Smooth muscle cell (in vitro differentiated cells): Measurements from ENCODE around the gene CELF4. TPM values are rescaled to one million over a fixed set of nuclear protein-coding genes. Genes with fewer than 3 reads are reported as not detected.

ENCODE experiments used
- DNase-seq: peaks from one replicate; lab custom pipeline; 2025; ENCODE audit not compliant: unreplicated experiment; lab: John Stamatoyannopoulos, UW
- H2AFZ ChIP-seq: fragments of 200-600 bp; sonication (generic); 2 replicates; pipeline ENCODE4 v1.6.0; 2016; ENCODE audit warnings: antibody characterized with exemption, low read depth, mild to moderate bottlenecking
- H3F3A ChIP-seq: fragments of 200-600 bp; sonication (generic); 2 replicates; pipeline ENCODE4 v1.6.0; 2017; ENCODE audit warnings: antibody characterized with exemption, low read depth
- H3K27ac ChIP-seq: fragments of 200-600 bp; sonication (generic); 2 replicates; pipeline ENCODE4 v1.5.1; 2016; ENCODE audit warnings: low read depth, mild to moderate bottlenecking
- H3K27me3 ChIP-seq: fragments of 200-600 bp; sonication (generic); 2 replicates; pipeline ENCODE4 v1.6.1; 2016; ENCODE audit warnings: low read depth, mild to moderate bottlenecking
- H3K36me3 ChIP-seq: fragments of 200-600 bp; sonication (generic); 2 replicates; pipeline ENCODE4 v1.5.1; 2016; ENCODE audit warnings: low read depth
- H3K4me1 ChIP-seq: fragments of 200-600 bp; sonication (generic); 2 replicates; pipeline ENCODE4 v1.5.1; 2016; ENCODE audit warnings: low read depth
- H3K4me2 ChIP-seq: fragments of 200-600 bp; sonication (generic); 2 replicates; pipeline ENCODE4 v1.6.0; 2016; ENCODE audit warnings: mild to moderate bottlenecking
- H3K4me3 ChIP-seq: fragments of 200-600 bp; sonication (generic); 2 replicates; pipeline ENCODE4 v1.5.1; 2016; ENCODE audit warnings: mild to moderate bottlenecking
- H3K79me2 ChIP-seq: fragments of 200-600 bp; sonication (generic); 2 replicates; pipeline ENCODE4 v1.6.0; 2016; ENCODE audit warnings: low read depth, mild to moderate bottlenecking
- H3K9ac ChIP-seq: fragments of 200-600 bp; sonication (generic); 2 replicates; pipeline ENCODE4 v1.6.0; 2016; ENCODE audit warnings: low read depth
- H3K9me3 ChIP-seq: fragments of 200-600 bp; sonication (generic); replicated peaks from 2 replicates; pipeline ENCODE4 v1.5.1; 2016; ENCODE audit warnings: low read depth
- H4K20me1 ChIP-seq: fragments of 200-600 bp; sonication (generic); 2 replicates; pipeline ENCODE4 v1.6.0; 2016; ENCODE audit warnings: low read depth
- CTCF ChIP-seq: fragments of 200-600 bp; sonication (generic); IDR thresholded peaks from 2 replicates; pipeline ENCODE4 v1.5.1; 2017; ENCODE audit warnings: borderline replicate concordance, mild to moderate bottlenecking, antibody characterized with exemption; ENCODE audit not compliant: insufficient read depth, poor library complexity, severe bottlenecking
- WGBS: methylation state at CpG from one replicate; pipeline ENCODE4 v1.1.7; 2016; ENCODE audit warnings: low lambda C conversion rate; 5-methylcytosine and 5-hydroxymethylcytosine counted together
- polyA plus RNA-seq: library from polyadenylated mRNA; unstranded; fragments of >200 nt; fragmentation: Nextera tagmentation; extraction: Ambion mirVana; gene quantifications from 2 replicates; pipeline ENCODE4 v1.2.1, GENCODE V29; 2016
- total RNA-seq: library from RNA; depleted of rRNA; stranded (reverse); fragments of >200 nt; gene quantifications from 2 replicates; pipeline ENCODE4 v1.2.3, GENCODE V29; 2014

CELF4 gene
- total and polyA plus RNA-seq, 2 experiments from 2014 or later: 0.40 TPM; not detected in 1

- no peak overlapping the region for H3K27ac ChIP-seq
- TF ChIP-seq CTCF: no peak
- WGBS: 83% methylated on average over 5 of the region's 5 CpGs
- no peak overlapping the region for H2AFZ ChIP-seq
- no peak overlapping the region for H3K4me3 ChIP-seq
- no peaks in the 10 kb centered on the region for H4K20me1 ChIP-seq
- no peak for DNase-seq
- no peaks in the 10 kb centered on the region for H3K9me3 ChIP-seq
- H3K4me1 ChIP-seq: peaks cover 4% of the 10 kb centered on the region
- H3K27me3 ChIP-seq: peaks cover 75% of the 10 kb centered on the region
- H3F3A ChIP-seq: no peaks in the 10 kb centered on the region
- no peak overlapping the region for H3K9ac ChIP-seq
- H3K79me2 ChIP-seq: no peaks in the 10 kb centered on the region
- no peaks in the 10 kb centered on the region for H3K36me3 ChIP-seq
- H3K4me2 ChIP-seq: no peak overlapping the region
Measured at GRCh38 chr18:37486848-37487247, 78.8 kb downstream of the CELF4 start.

- H3K4me2 ChIP-seq: peak overlapping the region; percentile 84
- no peaks in the 10 kb centered on the region for H3K36me3 ChIP-seq
- H3K4me3 ChIP-seq: peak overlapping the region; percentile 34
- no peaks in the 10 kb centered on the region for H3F3A ChIP-seq
- no peaks in the 10 kb centered on the region for H3K79me2 ChIP-seq
- peak; percentile 40 for TF ChIP-seq CTCF
- H3K27ac ChIP-seq: no peak overlapping the region
- WGBS: 2% methylated on average over 40 of the region's 98 CpGs
- no peaks in the 10 kb centered on the region for H4K20me1 ChIP-seq
- H3K9ac ChIP-seq: no peak overlapping the region
- no peaks in the 10 kb centered on the region for H3K9me3 ChIP-seq
- peak; percentile 2 for DNase-seq
- peaks cover 4% of the 10 kb centered on the region for H3K4me1 ChIP-seq
- peaks cover 78% of the 10 kb centered on the region for H3K27me3 ChIP-seq
- no peak overlapping the region for H2AFZ ChIP-seq
Measured at GRCh38 chr18:37484983-37485834, 80.4 kb downstream of the CELF4 start.

GRCh38 chr18:37483984-37484819 is 81.4 kb downstream of the CELF4 start:
- Histone ChIP-seq H3K4me1 (peaks cover 4% of the 10 kb centered on the region), H3K4me2 (no peak overlapping the region), H3K9me3 (no peaks in the 10 kb centered on the region), H3K4me3 (no peak overlapping the region), H3K27me3 (peaks cover 76% of the 10 kb centered on the region), H3K79me2 (no peaks in the 10 kb centered on the region), H3K27ac (no peak overlapping the region), H4K20me1 (no peaks in the 10 kb centered on the region), H3F3A (no peaks in the 10 kb centered on the region), H3K36me3 (no peaks in the 10 kb centered on the region), H2AFZ (no peak overlapping the region), H3K9ac (no peak overlapping the region)
- no peak for DNase-seq
- no peak for TF ChIP-seq CTCF
- WGBS: 9% methylated on average over 17 of the region's 17 CpGs
